Karpas-422 (cell line): ENCODE results near the gene LPO. TPM values are rescaled to one million over a fixed set of nuclear protein-coding genes. Genes with fewer than 3 reads are reported as not detected.

Source experiments
- DNase-seq: peaks from one replicate; pipeline ENCODE4 v3.0.0-alpha.2; 2015
- H2AFZ ChIP-seq: fragments of 200-600 bp; sonication (generic); 2 replicates; pipeline ENCODE4 v1.6.1; 2014; ENCODE audit warnings: antibody characterized with exemption, low read length, mixed read lengths
- H3K27ac ChIP-seq: fragments of 200-600 bp; sonication (generic); 2 replicates; pipeline ENCODE4 v1.5.1; 2014; ENCODE audit warnings: mild to moderate bottlenecking, low read length, moderate library complexity
- H3K27me3 ChIP-seq: fragments of 200-600 bp; sonication (generic); 2 replicates; pipeline ENCODE4 v1.6.1; 2014; ENCODE audit warnings: low read length, mixed read lengths
- H3K36me3 ChIP-seq: fragments of 200-600 bp; sonication (generic); 2 replicates; pipeline ENCODE4 v1.6.1; 2014; ENCODE audit warnings: low read length, mixed read lengths; ENCODE audit not compliant: insufficient read depth
- H3K4me1 ChIP-seq: fragments of 200-600 bp; sonication (generic); 2 replicates; pipeline ENCODE4 v1.6.1; 2014; ENCODE audit warnings: mild to moderate bottlenecking, low read length, mixed read lengths
- H3K4me2 ChIP-seq: fragments of 200-600 bp; sonication (generic); 2 replicates; pipeline ENCODE4 v1.6.1; 2014; ENCODE audit warnings: low read length, low read depth, mild to moderate bottlenecking; ENCODE audit not compliant: poor library complexity, severe bottlenecking
- H3K4me3 ChIP-seq: fragments of 200-600 bp; sonication (generic); 2 replicates; pipeline ENCODE4 v1.5.1; 2014; ENCODE audit warnings: mild to moderate bottlenecking, antibody characterized with exemption, low read length, mixed read lengths
- H3K79me2 ChIP-seq: fragments of 200-600 bp; sonication (generic); 2 replicates; pipeline ENCODE4 v1.6.1; 2014; ENCODE audit warnings: mild to moderate bottlenecking, low read length, mixed read lengths
- H3K9ac ChIP-seq: fragments of 200-600 bp; sonication (generic); 2 replicates; pipeline ENCODE4 v1.6.0; 2014; ENCODE audit warnings: low read length
- H3K9me2 ChIP-seq: fragments of 200-600 bp; sonication (generic), shearing (Covaris generic); replicated peaks from 2 replicates; pipeline ENCODE4 v1.6.0; 2014; ENCODE audit warnings: mild to moderate bottlenecking, low read length, moderate library complexity; ENCODE audit not compliant: insufficient read depth
- H3K9me3 ChIP-seq: fragments of 300-700, 200-600 bp; sonication (generic); 2 replicates; pipeline ENCODE4 v1.6.1; 2014; ENCODE audit warnings: low read length, mixed read lengths
- H4K20me1 ChIP-seq: fragments of 200-600 bp; sonication (generic); 2 replicates; pipeline ENCODE4 v1.6.1; 2014; ENCODE audit warnings: mild to moderate bottlenecking, antibody characterized with exemption, low read length, low read depth; ENCODE audit not compliant: insufficient read depth
- total RNA-seq: library from RNA; depleted of rRNA; stranded (reverse); fragments of >200 nt; shearing (Covaris generic); gene quantifications from 2 replicates; pipeline ENCODE4 v1.2.3, GENCODE V29; 2014; ENCODE audit warnings: low replicate concordance

The LPO gene
- total RNA-seq, 1 experiment from 2014 or later, result not detected

- Histone ChIP-seq H3K9ac (no peak overlapping the region), H3K4me2 (no peak overlapping the region), H2AFZ (no peak overlapping the region), H3K9me2 (no peaks in the 10 kb centered on the region), H3K9me3 (no peaks in the 10 kb centered on the region), H3K4me1 (peaks cover 4% of the 10 kb centered on the region; the same call in 1 of the 2 replicates), H3K27me3 (no peaks in the 10 kb centered on the region), H3K36me3 (no peaks in the 10 kb centered on the region), H3K4me3 (no peak overlapping the region), H3K27ac (no peak overlapping the region), H4K20me1 (no peaks in the 10 kb centered on the region), H3K79me2 (no peaks in the 10 kb centered on the region)
- DNase-seq, result no peak
Measured at GRCh38 chr17:58308173-58308984, 70.0 kb downstream of the LPO start.

GRCh38 chr17:58308985-58309917 lies 70.9 kb downstream of the LPO start:
- Histone ChIP-seq H2AFZ (no peak overlapping the region), H3K36me3 (no peaks in the 10 kb centered on the region; the same call in 1 of the 2 replicates), H3K4me1 (no peaks in the 10 kb centered on the region), H3K27ac (no peak overlapping the region), H3K27me3 (no peaks in the 10 kb centered on the region), H3K9me2 (no peaks in the 10 kb centered on the region), H3K9ac (no peak overlapping the region), H4K20me1 (no peaks in the 10 kb centered on the region), H3K79me2 (no peaks in the 10 kb centered on the region), H3K4me3 (no peak overlapping the region), H3K9me3 (no peaks in the 10 kb centered on the region), H3K4me2 (no peak overlapping the region)
- no peak for DNase-seq

GRCh38 chr17:58309918-58310259 lies 71.5 kb downstream of the LPO start:
- Histone ChIP-seq H3K27ac (no peak overlapping the region), H2AFZ (no peak overlapping the region), H3K9me2 (no peaks in the 10 kb centered on the region), H3K4me1 (no peaks in the 10 kb centered on the region), H4K20me1 (no peaks in the 10 kb centered on the region), H3K4me3 (no peak overlapping the region), H3K9me3 (no peaks in the 10 kb centered on the region), H3K36me3 (no peaks in the 10 kb centered on the region; the same call in 1 of the 2 replicates), H3K9ac (no peak overlapping the region), H3K79me2 (no peaks in the 10 kb centered on the region), H3K4me2 (no peak overlapping the region), H3K27me3 (no peaks in the 10 kb centered on the region)
- DNase-seq, result no peak

GRCh38 chr17:58310511-58311428 lies 72.4 kb downstream of the LPO start:
- Histone ChIP-seq H4K20me1 (no peaks in the 10 kb centered on the region), H3K9me2 (no peaks in the 10 kb centered on the region), H3K9me3 (no peaks in the 10 kb centered on the region), H2AFZ (no peak overlapping the region), H3K27me3 (no peaks in the 10 kb centered on the region), H3K79me2 (no peaks in the 10 kb centered on the region), H3K4me2 (no peak overlapping the region), H3K36me3 (no peaks in the 10 kb centered on the region; the same call in 1 of the 2 replicates), H3K4me1 (no peaks in the 10 kb centered on the region), H3K4me3 (no peak overlapping the region), H3K9ac (no peak overlapping the region), H3K27ac (no peak overlapping the region)
- no peak for DNase-seq

GRCh38 chr17:58311429-58311894 lies 73.1 kb downstream of the LPO start:
- Histone ChIP-seq H3K9ac (no peak overlapping the region), H3K36me3 (peaks cover 4% of the 10 kb centered on the region), H2AFZ (no peak overlapping the region), H3K4me1 (no peaks in the 10 kb centered on the region), H3K27ac (no peak overlapping the region), H3K4me3 (no peak overlapping the region), H3K9me3 (no peaks in the 10 kb centered on the region), H4K20me1 (no peaks in the 10 kb centered on the region), H3K79me2 (no peaks in the 10 kb centered on the region), H3K27me3 (no peaks in the 10 kb centered on the region), H3K9me2 (no peaks in the 10 kb centered on the region), H3K4me2 (no peak overlapping the region)
- no peak for DNase-seq

- Histone ChIP-seq H4K20me1 (no peaks in the 10 kb centered on the region), H3K27me3 (no peaks in the 10 kb centered on the region), H3K9me2 (no peaks in the 10 kb centered on the region), H3K27ac (no peak overlapping the region), H2AFZ (no peak overlapping the region), H3K9me3 (no peaks in the 10 kb centered on the region), H3K36me3 (peaks cover 4% of the 10 kb centered on the region), H3K4me3 (no peak overlapping the region), H3K4me2 (no peak overlapping the region), H3K9ac (no peak overlapping the region), H3K4me1 (no peaks in the 10 kb centered on the region), H3K79me2 (no peaks in the 10 kb centered on the region)
- DNase-seq, result no peak
Measured at GRCh38 chr17:58312021-58312630, 73.7 kb downstream of the LPO start.

- H3K4me1 ChIP-seq, result peaks cover 3% of the 10 kb centered on the region; the same call in 1 of the 2 replicates
- no peak overlapping the region for H3K9ac ChIP-seq
- H3K4me3 ChIP-seq, result no peak overlapping the region
- DNase-seq, result no peak
- no peaks in the 10 kb centered on the region for H3K9me3 ChIP-seq
- no peak overlapping the region for H3K4me2 ChIP-seq
- peaks cover 4% of the 10 kb centered on the region for H3K36me3 ChIP-seq
- no peaks in the 10 kb centered on the region for H3K9me2 ChIP-seq
- H2AFZ ChIP-seq, result no peak overlapping the region
- H4K20me1 ChIP-seq, result no peaks in the 10 kb centered on the region
- no peaks in the 10 kb centered on the region for H3K27me3 ChIP-seq
- H3K27ac ChIP-seq, result no peak overlapping the region
- no peaks in the 10 kb centered on the region for H3K79me2 ChIP-seq
Measured at GRCh38 chr17:58312829-58313228, 74.4 kb downstream of the LPO start.
